Caco-2 (cell line): ENCODE results near the gene TTYH3. TPM values are rescaled to one million over a fixed set of nuclear protein-coding genes. Genes with fewer than 3 reads are reported as not detected.

Source experiments
- BruUV-seq: library from RNA; stranded (reverse); fragments of 400-500 nt; replicated peaks from 2 replicates; lab custom pipeline; 2021; lab: Mats Ljungman, UMichigan
- CTCF ChIA-PET: fragments of 300-600 bp; sonication (Branson Sonifier 250); formaldehyde crosslinking; loops from one replicate; lab custom pipeline; 2022; ENCODE audit warnings: antibody characterized with exemption; lab: Charles Lee
- POLR2A ChIA-PET: fragments of 300-600 bp; sonication (Branson Sonifier 250); formaldehyde crosslinking; loops from one replicate; lab custom pipeline; 2022; ENCODE audit warnings: antibody characterized with exemption; lab: Charles Lee
- DNase-seq, 2 experiments: peaks; one replicate each; pipeline versions ENCODE4 v3.0.0 to v3.0.0-alpha.2; 2020 to 2022
- H3K27me3 ChIP-seq: replicated peaks from 2 replicates; pipeline ENCODE4 v1.6.0; 2011; ENCODE audit warnings: low read length; ENCODE audit not compliant: control insufficient read depth, insufficient read depth
- H3K36me3 ChIP-seq: 2 replicates; pipeline ENCODE4 v1.5.1; 2011; ENCODE audit warnings: low read length; ENCODE audit not compliant: control insufficient read depth, insufficient read depth
- H3K4me1 ChIP-seq: fragments of 250-450 bp; sonication (Bioruptor Pico); 2 replicates; pipeline ENCODE4 v1.5.1; 2020; ENCODE audit warnings: mild to moderate bottlenecking
- H3K4me3 ChIP-seq: 2 replicates; pipeline ENCODE4 v1.5.1; 2011; ENCODE audit warnings: low read depth, mild to moderate bottlenecking, control low read depth, low read length
- H3K9me3 ChIP-seq: fragments of 250-450 bp; sonication (Bioruptor Pico); 2 replicates; pipeline ENCODE4 v1.5.1; 2020; ENCODE audit warnings: mild to moderate bottlenecking, moderate library complexity
- H3K27ac Mint-ChIP-seq: one replicate; pipeline ENCODE4 v1.8.0; 2022; ENCODE audit warnings: mixed read lengths; ENCODE audit not compliant: unreplicated experiment
- H3K27me3 Mint-ChIP-seq: one replicate; pipeline ENCODE4 v1.8.0; 2022; ENCODE audit warnings: mixed read lengths; ENCODE audit not compliant: insufficient read depth, unreplicated experiment
- H3K36me3 Mint-ChIP-seq: one replicate; pipeline ENCODE4 v1.8.0; 2022; ENCODE audit warnings: mild to moderate bottlenecking, mixed read lengths; ENCODE audit not compliant: insufficient read depth, unreplicated experiment
- H3K4me1 Mint-ChIP-seq: one replicate; pipeline ENCODE4 v1.8.0; 2022; ENCODE audit warnings: low read depth, mixed read lengths; ENCODE audit not compliant: unreplicated experiment
- H3K4me3 Mint-ChIP-seq: one replicate; pipeline ENCODE4 v1.8.0; 2022; ENCODE audit warnings: mild to moderate bottlenecking, moderate library complexity, mixed read lengths; ENCODE audit not compliant: unreplicated experiment
- H3K9me3 Mint-ChIP-seq: one replicate; pipeline ENCODE4 v1.8.0; 2022; ENCODE audit warnings: mixed read lengths; ENCODE audit not compliant: unreplicated experiment
- CTCF ChIP-seq, 2 experiments: fragments of 200-600 bp in 1 of 2; IDR thresholded peaks; 1 replicate in 1 of 2; 2 replicates in 1 of 2; pipeline versions ENCODE4 v1.5.1 to v1.8.0; 2011 to 2022; ENCODE audit warnings: antibody characterized with exemption in 1 of 2, control low read depth in 1 of 2, inconsistent platforms in 1 of 2, low read depth in 1 of 2, low read length in 1 of 2, mild to moderate bottlenecking in 1 of 2, moderate library complexity in 1 of 2; ENCODE audit not compliant: insufficient read depth in 1 of 2, severe bottlenecking in 1 of 2, unreplicated experiment in 1 of 2
- intact Hi-C: fragments of 100-400 bp; cut with micrococcal nuclease; formaldehyde crosslinking; loops from one replicate; pipeline ENCODE4 v1.10.0; 2022; ENCODE audit not compliant: unreplicated experiment
- total RNA-seq: library from RNA; stranded (reverse); gene quantifications from 2 replicates; pipeline ENCODE4 v1.2.3, GENCODE V29; 2022

The TTYH3 gene
- total RNA-seq, 1 experiment from 2014 or later = 57.3 TPM

GRCh38 chr7:2701832-2702593 is 70.2 kb downstream of the TTYH3 start:
- no peak for DNase-seq
- BruUV-seq = no TSS peak
- Mint-ChIP-seq H3K27me3 (no peaks in the 10 kb centered on the region), H3K9me3 (no peaks in the 10 kb centered on the region), H3K4me1 (no peaks in the 10 kb centered on the region), H3K36me3 (no peaks in the 10 kb centered on the region), H3K4me3 (no peak overlapping the region), H3K27ac (no peak overlapping the region)
- POLR2A ChIA-PET = no interaction called here
- Histone ChIP-seq H3K9me3 (no peaks in the 10 kb centered on the region), H3K36me3 (no peaks in the 10 kb centered on the region), H3K27me3 (no peaks in the 10 kb centered on the region), H3K4me3 (no peak overlapping the region), H3K4me1 (no peaks in the 10 kb centered on the region)
- intact Hi-C loops = no loop called here
- CTCF ChIA-PET = no interaction called here
- no peak for TF ChIP-seq CTCF (IDR thresholded peaks at IDR 0.05; ENCODE audit: insufficient read depth in 1 of 2, low read depth in 1 of 2, low read length in 1 of 2, severe bottlenecking in 1 of 2, unreplicated experiment in 1 of 2)

- no peaks in the 10 kb centered on the region for H3K4me1 Mint-ChIP-seq
- ChIA-PET CTCF (no interaction called here), POLR2A (no interaction called here)
- no peaks in the 10 kb centered on the region for H3K27me3 Mint-ChIP-seq
- Histone ChIP-seq H3K4me3 (no peak overlapping the region), H3K9me3 (no peaks in the 10 kb centered on the region), H3K36me3 (no peaks in the 10 kb centered on the region), H3K27me3 (no peaks in the 10 kb centered on the region), H3K4me1 (no peaks in the 10 kb centered on the region)
- intact Hi-C loops = no loop called here
- no peak for DNase-seq
- peaks cover 3% of the 10 kb centered on the region for H3K36me3 Mint-ChIP-seq
- H3K9me3 Mint-ChIP-seq = no peaks in the 10 kb centered on the region
- no TSS peak for BruUV-seq
- no peak for TF ChIP-seq CTCF (IDR thresholded peaks at IDR 0.05; ENCODE audit: insufficient read depth in 1 of 2, low read depth in 1 of 2, low read length in 1 of 2, severe bottlenecking in 1 of 2, unreplicated experiment in 1 of 2)
- H3K27ac Mint-ChIP-seq = no peak overlapping the region
- no peak overlapping the region for H3K4me3 Mint-ChIP-seq
Observed at GRCh38 chr7:2702594-2702957, 70.8 kb downstream of the TTYH3 start.

- ChIA-PET CTCF (interaction anchor here (0.6 kb wide), 1 partner anchor 9 kb away, joined by 3 read pairs; no protein-coding TSS in a partner anchor), POLR2A (no interaction called here)
- H3K4me1 Mint-ChIP-seq = no peaks in the 10 kb centered on the region
- H3K4me3 Mint-ChIP-seq = no peak overlapping the region
- Histone ChIP-seq H3K9me3 (no peaks in the 10 kb centered on the region), H3K36me3 (no peaks in the 10 kb centered on the region), H3K4me3 (no peak overlapping the region), H3K27me3 (no peaks in the 10 kb centered on the region), H3K4me1 (no peaks in the 10 kb centered on the region)
- H3K27me3 Mint-ChIP-seq = no peaks in the 10 kb centered on the region
- intact Hi-C loops = no loop called here
- BruUV-seq = no TSS peak
- H3K27ac Mint-ChIP-seq = no peak overlapping the region
- peaks cover 16% of the 10 kb centered on the region for H3K36me3 Mint-ChIP-seq
- H3K9me3 Mint-ChIP-seq = no peaks in the 10 kb centered on the region
- DNase-seq = no peak
- no peak for TF ChIP-seq CTCF (IDR thresholded peaks at IDR 0.05; ENCODE audit: insufficient read depth in 1 of 2, low read depth in 1 of 2, low read length in 1 of 2, severe bottlenecking in 1 of 2, unreplicated experiment in 1 of 2)
Observed at GRCh38 chr7:2705371-2706096, 73.7 kb downstream of the TTYH3 start.
